Neural cell (in vitro differentiated cells): Measurements from ENCODE around the gene ASPA. TPM values are rescaled to one million over a fixed set of nuclear protein-coding genes. Genes with fewer than 3 reads are reported as not detected.

ENCODE experiments used
- H2AFZ ChIP-seq: fragments of 200-600, 300-800 bp; sonication (generic), shearing (Covaris generic); 2 replicates; pipeline ENCODE4 v1.6.0; 2014; ENCODE audit warnings: low read depth, mild to moderate bottlenecking, antibody characterized with exemption, low read length, moderate library complexity
- H3F3A ChIP-seq: fragments of 200-600 bp; shearing (Covaris generic); 2 replicates; pipeline ENCODE4 v1.6.1; 2016; ENCODE audit warnings: mild to moderate bottlenecking, moderate library complexity, mixed read lengths, antibody characterized with exemption, low read length; ENCODE audit not compliant: insufficient read depth, poor library complexity, severe bottlenecking
- H3K27ac ChIP-seq: fragments of 200-600, 300-800 bp; sonication (generic), shearing (Covaris generic); 2 replicates; pipeline ENCODE4 v1.5.1; 2014; ENCODE audit warnings: mild to moderate bottlenecking, low read length, moderate library complexity
- H3K27me3 ChIP-seq: fragments of 300-800, 200-600 bp; sonication (generic), shearing (Covaris generic); 2 replicates; pipeline ENCODE4 v1.6.0; 2014; ENCODE audit warnings: mild to moderate bottlenecking, low read depth, low read length, moderate library complexity; ENCODE audit not compliant: insufficient read depth
- H3K36me3 ChIP-seq: fragments of 300-800, 200-600 bp; sonication (generic), shearing (Covaris generic); 2 replicates; pipeline ENCODE4 v1.5.1; 2014; ENCODE audit warnings: mild to moderate bottlenecking, antibody characterized with exemption, low read length, moderate library complexity; ENCODE audit not compliant: insufficient read depth
- H3K4me2 ChIP-seq: fragments of 300-800, 200-600 bp; sonication (generic), shearing (Covaris generic); 2 replicates; pipeline ENCODE4 v1.6.0; 2014; ENCODE audit warnings: mild to moderate bottlenecking, low read length
- H3K4me3 ChIP-seq: fragments of 300-800, 200-600 bp; sonication (generic), shearing (Covaris generic); 2 replicates; pipeline ENCODE4 v1.5.1; 2014; ENCODE audit warnings: mild to moderate bottlenecking, low read length, moderate library complexity
- H3K79me2 ChIP-seq: fragments of 200-600 bp; shearing (Covaris generic); replicated peaks from 2 replicates; pipeline ENCODE4 v1.6.0; 2014; ENCODE audit warnings: mild to moderate bottlenecking, low read length, moderate library complexity; ENCODE audit not compliant: insufficient read depth
- H3K9ac ChIP-seq: fragments of 300-800, 200-600 bp; sonication (generic), shearing (Covaris generic); 2 replicates; pipeline ENCODE4 v1.6.1; 2016; ENCODE audit warnings: mild to moderate bottlenecking, low read length, mixed read lengths
- H3K9me2 ChIP-seq: fragments of 200-600 bp; shearing (Covaris generic); 2 replicates; pipeline ENCODE4 v1.6.1; 2016; ENCODE audit warnings: mild to moderate bottlenecking, low read length, mixed read lengths; ENCODE audit not compliant: insufficient read depth
- H3K9me3 ChIP-seq: fragments of 200-600, 300-800 bp; sonication (generic), shearing (Covaris generic); 2 replicates; pipeline ENCODE4 v1.6.1; 2016; ENCODE audit warnings: mild to moderate bottlenecking, mixed run types, low read length, moderate library complexity, mixed read lengths
- H4K20me1 ChIP-seq: fragments of 200-600 bp; shearing (Covaris generic); 2 replicates; pipeline ENCODE4 v1.6.1; 2016; ENCODE audit warnings: mild to moderate bottlenecking, mixed run types; ENCODE audit not compliant: insufficient read depth
- CTCF ChIP-seq: fragments of 450-650 bp; IDR thresholded peaks from 2 replicates; pipeline ENCODE4 v1.5.1; 2014; ENCODE audit warnings: antibody characterized with exemption, mild to moderate bottlenecking, moderate library complexity; ENCODE audit not compliant: poor library complexity, severe bottlenecking
- EP300 ChIP-seq: fragments of 450-650 bp; conservative IDR thresholded peaks from 2 replicates; pipeline ENCODE4 v1.6.1; 2014; ENCODE audit warnings: antibody characterized with exemption, mild to moderate bottlenecking, moderate library complexity; ENCODE audit not compliant: poor library complexity, severe bottlenecking
- EZH2 ChIP-seq: fragments of 200-600, 300-800 bp; shearing (Covaris generic), sonication (generic); IDR thresholded peaks from 2 replicates; pipeline ENCODE4 v1.6.1; 2014; ENCODE audit warnings: antibody characterized with exemption, low read length, borderline replicate concordance, mild to moderate bottlenecking; ENCODE audit not compliant: insufficient read depth, poor library complexity, severe bottlenecking
- MXI1 ChIP-seq: fragments of 450-650 bp; conservative IDR thresholded peaks from 2 replicates; pipeline ENCODE4 v1.6.1; 2014; ENCODE audit warnings: antibody characterized with exemption, mild to moderate bottlenecking; ENCODE audit not compliant: poor library complexity, severe bottlenecking
- POLR2AphosphoS5 ChIP-seq: IDR thresholded peaks from 2 replicates; pipeline ENCODE4 v1.6.1; 2012
- RAD21 ChIP-seq: fragments of 450-650 bp; conservative IDR thresholded peaks from 2 replicates; pipeline ENCODE4 v1.6.1; 2014; ENCODE audit warnings: antibody characterized with exemption, mild to moderate bottlenecking, moderate library complexity
- REST ChIP-seq: IDR thresholded peaks from 2 replicates; pipeline ENCODE4 v1.6.1; 2012; ENCODE audit warnings: borderline replicate concordance
- SMC3 ChIP-seq: fragments of 450-650 bp; conservative IDR thresholded peaks from 2 replicates; pipeline ENCODE4 v1.6.1; 2014; ENCODE audit warnings: antibody characterized with exemption, mild to moderate bottlenecking, moderate library complexity; ENCODE audit not compliant: poor library complexity
- TAF1 ChIP-seq: IDR thresholded peaks from 2 replicates; pipeline ENCODE4 v1.6.1; 2012; ENCODE audit warnings: low read depth
- polyA plus RNA-seq: library from polyadenylated mRNA; depleted of rRNA; stranded (reverse); fragments of >200 nt; gene quantifications from 2 replicates; pipeline ENCODE4 v1.2.3, GENCODE V29; 2014

The ASPA gene
- polyA plus RNA-seq, 1 donor from 2014 or later = 0.24 TPM

- Histone ChIP-seq H3F3A (no peaks in the 10 kb centered on the region), H3K27ac (no peak overlapping the region), H3K9me2 (no peaks in the 10 kb centered on the region), H3K79me2 (no peaks in the 10 kb centered on the region), H3K4me3 (no peak overlapping the region), H3K27me3 (no peaks in the 10 kb centered on the region), H2AFZ (no peak overlapping the region), H3K9me3 (no peaks in the 10 kb centered on the region), H3K9ac (no peak overlapping the region), H3K4me2 (no peak overlapping the region), H3K36me3 (no peaks in the 10 kb centered on the region), H4K20me1 (no peaks in the 10 kb centered on the region)
- TF ChIP-seq EP300 (no peak), SMC3 (no peak), REST (no peak), MXI1 (no peak), TAF1 (no peak), CTCF (no peak), RAD21 (no peak), EZH2 (no peak), POLR2AphosphoS5 (no peak)
Measured at GRCh38 chr17:3539881-3540540, 64.2 kb downstream of the ASPA start.

- H3K9ac ChIP-seq = no peak overlapping the region
Measured at GRCh38 chr17:3542410-3543088, 66.8 kb downstream of the ASPA start.

More at GRCh38 chr17:3542410-3543088, 66.8 kb downstream of the ASPA start:
- Histone ChIP-seq H3K4me3 (no peak overlapping the region), H4K20me1 (no peaks in the 10 kb centered on the region), H3K4me2 (no peak overlapping the region), H3K79me2 (no peaks in the 10 kb centered on the region), H3K9me3 (no peaks in the 10 kb centered on the region), H3K36me3 (no peaks in the 10 kb centered on the region), H3K27me3 (no peaks in the 10 kb centered on the region), H3K9me2 (no peaks in the 10 kb centered on the region), H3K27ac (no peak overlapping the region), H3F3A (no peaks in the 10 kb centered on the region), H2AFZ (no peak overlapping the region)
- TF ChIP-seq MXI1 (no peak), EZH2 (no peak), POLR2AphosphoS5 (no peak), SMC3 (no peak), RAD21 (no peak), REST (no peak), TAF1 (no peak)
